HG03103 (cell line): ENCODE results near the gene PXMP4.

Source experiments
- ATAC-seq: cut with Tn5 transposase; IDR thresholded peaks from one replicate; pipeline ENCODE4 v1.9.1; 2021; ENCODE audit warnings: low read depth; ENCODE audit not compliant: unreplicated experiment

PXMP4 gene

GRCh38 chr20:33671573-33672288, 48.4 kb downstream of the PXMP4 start:
- ATAC-seq: no peak

GRCh38 chr20:33670715-33671499, 49.2 kb downstream of the PXMP4 start:
- ATAC-seq: no peak

- no peak for ATAC-seq
Observed at GRCh38 chr20:33669873-33670640, 50.1 kb downstream of the PXMP4 start.

GRCh38 chr20:33669224-33669623, 50.9 kb downstream of the PXMP4 start:
- ATAC-seq: no peak

DNA sequence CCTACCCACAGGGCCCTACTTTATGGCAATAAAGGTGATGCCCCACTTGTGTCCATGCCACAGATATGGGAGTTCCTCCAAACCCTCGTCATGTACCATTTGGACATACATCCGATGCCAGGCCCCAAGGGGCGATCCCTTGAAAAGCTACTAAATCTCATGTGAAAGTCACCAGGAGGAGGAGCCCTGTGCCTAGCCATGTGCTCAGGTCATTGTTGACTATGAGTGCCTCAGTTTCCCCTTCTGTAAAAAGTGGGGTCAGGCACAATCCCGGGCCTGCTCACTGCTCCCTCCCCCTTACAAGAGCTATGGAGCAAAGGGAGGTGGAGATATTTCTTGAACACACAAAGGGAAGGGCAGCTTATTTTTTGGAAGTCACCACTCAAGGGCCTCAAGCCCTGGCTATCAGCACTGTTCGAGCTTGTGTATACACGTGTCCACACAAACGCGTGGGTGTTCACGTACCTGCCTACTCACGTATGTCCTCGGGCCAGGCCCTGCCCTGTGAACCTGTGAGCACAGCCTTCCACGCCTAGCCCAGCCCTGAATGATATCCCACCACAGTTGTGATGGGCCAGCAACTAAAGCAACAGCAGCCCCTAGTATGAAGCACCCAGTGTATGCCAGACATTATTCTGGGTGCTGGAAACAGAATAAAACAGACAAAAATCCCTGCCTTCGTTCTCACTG, 51.5 kb downstream of the PXMP4 start:
- no peak for ATAC-seq

DNA sequence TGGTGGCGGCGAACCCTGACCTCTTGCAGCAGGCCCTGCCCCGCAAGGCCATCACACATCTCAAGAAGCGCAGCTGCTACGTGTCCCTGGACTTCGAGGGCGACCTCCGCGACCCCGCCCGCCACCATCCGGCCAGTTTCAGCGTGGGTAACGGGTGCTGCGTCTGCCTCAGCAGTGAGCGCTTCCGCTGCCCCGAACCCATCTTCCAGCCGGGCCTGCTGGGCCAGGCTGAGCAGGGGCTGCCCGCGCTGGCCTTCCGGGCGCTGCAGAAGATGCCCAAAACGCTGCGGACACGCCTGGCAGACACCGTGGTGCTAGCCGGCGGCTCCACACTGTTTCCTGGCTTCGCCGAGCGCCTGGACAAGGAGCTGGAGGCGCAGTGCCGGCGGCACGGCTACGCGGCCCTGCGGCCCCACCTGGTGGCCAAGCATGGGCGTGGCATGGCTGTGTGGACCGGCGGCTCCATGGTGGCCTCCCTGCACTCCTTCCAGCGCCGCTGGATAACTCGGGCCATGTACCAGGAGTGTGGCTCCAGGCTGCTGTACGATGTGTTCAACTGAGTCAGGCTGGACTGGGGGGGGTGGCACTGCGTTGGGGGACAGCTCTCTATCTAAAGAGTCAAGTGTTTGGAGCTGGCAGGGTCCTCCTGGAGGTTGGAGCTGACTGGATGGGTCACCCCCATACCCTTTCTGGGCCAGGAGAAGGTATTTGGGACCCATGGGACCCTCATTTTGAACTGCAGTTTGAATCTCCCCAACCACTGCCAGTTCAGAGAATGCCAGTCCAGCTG, 52.2 kb downstream of the PXMP4 start:
- ATAC-seq: no peak

DNA sequence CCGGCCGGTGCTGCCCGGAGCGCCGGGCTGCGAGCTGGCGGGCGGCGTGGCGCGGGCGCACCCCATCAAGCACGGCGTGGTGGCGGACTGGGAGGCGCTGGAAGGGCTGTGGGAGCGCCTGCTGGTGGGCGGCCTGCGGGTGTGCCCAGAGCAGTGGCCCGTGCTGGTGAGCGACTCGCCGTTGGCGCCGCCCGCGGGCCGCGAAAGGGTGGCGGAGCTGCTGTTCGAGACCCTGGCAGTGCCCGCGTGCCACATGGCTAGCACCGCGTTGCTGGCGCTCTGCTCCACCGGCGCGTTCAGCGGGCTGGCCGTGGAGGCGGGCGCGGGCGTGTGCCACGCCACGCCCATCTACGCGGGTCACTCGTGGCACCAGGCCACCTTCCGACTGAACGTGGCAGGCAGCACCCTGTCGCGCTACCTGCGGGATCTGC, 52.9 kb downstream of the PXMP4 start:
- peak; percentile 3 for ATAC-seq

GRCh38 chr20:33666293-33667244, 53.5 kb downstream of the PXMP4 start, which contains the start of gene ACTL10:
Gene ACTL10, plus strand, starts transcription at chr20:33666943. Its CDS starts 555 bp downstream, at chr20:33667498.
- ATAC-seq: peak; percentile 59

DNA sequence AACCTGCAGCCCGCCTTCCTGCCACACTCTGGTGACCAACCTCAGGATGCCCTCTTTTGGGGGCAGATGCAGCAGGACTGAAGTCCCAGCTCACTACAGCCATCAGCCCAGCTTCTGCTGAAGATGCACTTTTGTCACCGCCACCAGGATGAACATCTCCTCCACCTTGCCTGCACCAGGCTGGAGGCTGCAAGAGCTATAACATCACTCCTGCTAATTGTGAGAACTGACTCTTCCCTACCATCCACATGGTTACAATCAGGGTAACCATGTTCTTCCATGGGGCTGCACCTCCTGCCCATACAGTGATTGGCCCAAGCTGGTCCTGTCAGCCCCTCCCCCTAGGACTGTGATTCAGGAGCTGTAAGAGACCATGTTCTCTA, 55.4 kb downstream of the PXMP4 start:
- no peak for ATAC-seq

DNA sequence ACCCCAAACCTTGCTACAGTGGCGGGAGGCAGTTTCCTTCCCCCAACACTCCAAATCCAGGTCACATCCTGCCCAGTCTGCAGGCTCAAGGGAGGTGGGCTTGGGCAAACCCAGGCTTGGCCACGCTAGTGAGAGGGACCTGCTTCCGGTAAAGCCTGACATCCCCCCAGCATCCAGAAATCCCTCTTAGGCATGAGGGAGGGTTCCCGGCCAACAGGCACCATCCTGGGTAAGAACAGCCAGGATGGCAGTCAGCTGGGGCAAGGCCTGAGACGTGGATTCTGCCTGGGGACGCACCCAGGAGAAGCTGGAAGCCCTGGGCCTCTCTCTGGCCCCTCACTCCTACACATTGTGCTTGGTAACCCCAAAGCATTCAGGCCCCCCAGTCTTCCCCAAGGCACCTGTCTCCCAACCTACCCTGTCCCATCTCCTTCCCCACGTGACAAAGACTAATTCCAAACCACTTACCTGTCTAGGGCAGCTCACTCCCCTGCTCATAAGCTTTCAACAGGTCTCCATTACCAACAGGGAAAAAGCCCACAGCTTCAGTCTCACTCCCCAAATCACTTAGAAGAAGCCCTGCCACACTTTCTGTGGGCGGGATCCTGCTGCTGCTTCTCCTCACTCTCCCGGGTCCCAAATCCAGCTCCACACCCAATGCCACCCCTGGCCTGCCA, 55.9 kb downstream of the PXMP4 start:
- no peak for ATAC-seq

DNA sequence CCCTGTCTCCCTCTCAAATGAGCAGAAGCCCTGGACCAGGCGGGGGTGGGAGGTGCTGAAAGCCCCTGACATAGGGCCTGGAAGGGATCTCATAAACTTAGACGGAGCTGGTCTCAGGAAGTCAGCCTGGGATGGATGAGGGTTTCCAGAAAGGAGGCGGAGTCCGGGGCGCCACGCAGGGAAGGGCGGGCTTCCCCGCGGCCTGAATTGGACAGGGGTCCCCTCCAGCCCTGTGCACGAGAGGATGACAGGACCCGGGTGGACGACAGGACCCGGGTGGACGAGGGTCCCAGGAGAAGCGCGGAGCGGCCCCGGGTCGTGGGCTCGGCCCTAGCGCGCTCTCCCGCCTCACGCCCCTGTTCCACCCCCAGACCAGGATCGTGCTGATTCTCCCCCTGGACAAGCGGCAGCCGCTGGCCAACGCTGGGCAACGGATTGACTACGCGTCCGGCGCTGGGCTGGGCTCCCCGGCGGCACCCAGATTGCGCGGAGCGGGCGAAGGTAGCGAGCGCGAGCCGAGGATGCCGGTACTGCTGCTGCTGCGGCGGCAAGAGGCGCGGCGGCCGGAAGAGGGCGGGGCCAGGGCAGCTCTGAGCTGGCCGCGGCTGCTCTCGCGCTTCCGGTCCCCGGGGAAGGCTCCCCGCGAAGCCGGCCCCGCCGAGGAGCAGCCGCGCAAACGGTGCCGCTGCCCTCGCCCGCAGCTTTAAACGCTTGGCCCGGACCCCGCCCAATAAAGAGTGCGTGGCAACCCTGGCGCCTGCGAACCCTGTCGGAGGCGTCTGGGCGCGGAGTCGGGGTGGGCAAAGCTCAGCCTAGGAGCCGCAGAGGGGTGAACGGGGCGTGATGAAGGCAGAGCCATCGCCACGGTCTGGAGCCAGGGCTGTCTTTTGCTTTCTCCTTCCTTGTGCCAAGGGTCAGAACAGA, 56.7 kb downstream of the PXMP4 start:
- ATAC-seq: no peak

GRCh38 chr20:33662172-33662571, 57.9 kb downstream of the PXMP4 start, which contains the start of gene C20orf144:
Gene C20orf144, plus strand, starts transcription at chr20:33662327. Its CDS starts 19 bp downstream, at chr20:33662346.
- no peak for ATAC-seq

DNA sequence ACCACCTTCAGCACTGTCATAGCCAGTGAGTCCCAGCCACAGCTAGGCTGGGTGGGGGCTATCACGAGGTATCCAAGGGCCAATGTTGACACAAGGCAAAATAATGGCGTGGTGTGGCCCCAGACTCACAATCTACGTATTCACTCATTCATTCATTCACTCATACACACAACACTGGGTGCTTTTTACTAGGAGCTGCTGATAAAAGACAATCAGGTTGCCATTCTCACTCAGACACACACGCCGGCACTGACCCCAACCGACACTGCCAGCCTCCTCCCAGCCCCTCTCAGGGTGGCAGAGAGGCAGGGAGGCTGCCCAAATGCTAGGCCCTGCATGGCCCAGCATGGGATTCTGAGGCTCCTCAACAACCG, 59.4 kb downstream of the PXMP4 start:
- ATAC-seq: no peak

- no peak for ATAC-seq
Observed at GRCh38 chr20:33660035-33660684, 60.0 kb downstream of the PXMP4 start.

GRCh38 chr20:33659341-33660034, 60.6 kb downstream of the PXMP4 start:
- ATAC-seq: no peak

DNA sequence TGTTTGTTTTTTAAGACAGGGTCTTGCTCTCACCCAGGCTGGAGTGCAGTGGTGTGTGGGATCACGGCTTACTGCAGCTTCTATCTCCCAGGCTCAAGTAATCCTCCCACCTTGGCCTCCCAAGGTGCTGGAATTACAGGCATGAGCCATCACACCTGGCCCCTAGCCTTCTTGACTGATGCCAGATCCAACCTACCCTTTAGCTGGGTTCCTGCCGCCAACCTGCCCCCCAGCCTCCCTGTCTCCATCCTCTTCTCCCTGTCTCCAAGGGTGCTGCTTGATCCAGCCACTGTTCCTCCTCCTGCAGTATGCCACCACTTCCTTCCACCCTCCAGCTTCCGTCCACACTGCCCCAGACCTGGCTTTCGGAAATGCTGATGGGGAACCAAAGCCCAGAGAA, 61.2 kb downstream of the PXMP4 start:
- no peak for ATAC-seq
